CD14-positive monocyte (primary cell): ENCODE results near the gene CHMP1B. TPM values are rescaled to one million over a fixed set of nuclear protein-coding genes. Genes with fewer than 3 reads are reported as not detected.

Experiments used
- DNase-seq, 3 donors: peaks; one replicate each; pipeline ENCODE4 v3.0.0-alpha.2; 2011 to 2022
- H2AFZ ChIP-seq: 2 replicates; pipeline ENCODE4 v1.6.0; 2012; ENCODE audit warnings: mild to moderate bottlenecking, low read depth, low read length, inconsistent platforms; ENCODE audit not compliant: insufficient read depth, poor library complexity, severe bottlenecking
- H3K27ac ChIP-seq, 2 donors: 1 replicate in 1 of 2; 2 replicates in 1 of 2; pipeline ENCODE4 v1.5.1; 2012 to 2013; ENCODE audit warnings: low read length in 2 of 2, control low read depth in 1 of 2, inconsistent platforms in 1 of 2, low read depth in 1 of 2, mild to moderate bottlenecking in 1 of 2
- H3K27me3 ChIP-seq, 2 donors: one replicate each; pipeline versions ENCODE4 v1.6.0 to v1.6.1; 2011 to 2013; ENCODE audit warnings: low read length in 2 of 2; ENCODE audit not compliant: control insufficient read depth in 2 of 2, insufficient read depth in 2 of 2
- H3K36me3 ChIP-seq, 2 donors: replicated peaks in 1 of 2; 1 replicate in 1 of 2; 2 replicates in 1 of 2; pipeline versions ENCODE4 v1.5.1 to v1.6.1; 2012 to 2013; ENCODE audit warnings: low read length in 2 of 2, control low read depth in 1 of 2, inconsistent platforms in 1 of 2, mild to moderate bottlenecking in 1 of 2; ENCODE audit not compliant: insufficient read depth in 2 of 2, control insufficient read depth in 1 of 2
- H3K4me1 ChIP-seq, 2 donors: 1 replicate in 1 of 2; 2 replicates in 1 of 2; pipeline versions ENCODE4 v1.5.1 to v1.6.1; 2012 to 2013; ENCODE audit warnings: low read length in 2 of 2, control low read depth in 1 of 2, inconsistent platforms in 1 of 2, mild to moderate bottlenecking in 1 of 2, moderate library complexity in 1 of 2; ENCODE audit not compliant: insufficient read depth in 2 of 2, control insufficient read depth in 1 of 2
- H3K4me2 ChIP-seq: replicated peaks from 2 replicates; pipeline ENCODE3; 2012; ENCODE audit warnings: low read length, moderate library complexity, mild to moderate bottlenecking; ENCODE audit not compliant: poor library complexity, severe bottlenecking; ENCODE audit errors: extremely low read depth
- H3K4me3 ChIP-seq, 3 experiments: fragments of 200-600 bp in 1 of 3; sonication (generic) in 1 of 3; replicated peaks in 1 of 3; 1 replicate in 2 of 3; 2 replicates in 1 of 3; pipeline ENCODE4 v1.5.1; 2011 to 2013; ENCODE audit warnings: low read length in 3 of 3, mild to moderate bottlenecking in 3 of 3, control low read depth in 2 of 3, low read depth in 2 of 3, inconsistent platforms in 1 of 3, moderate library complexity in 1 of 3
- H3K79me2 ChIP-seq: 2 replicates; pipeline ENCODE4 v1.6.0; 2012; ENCODE audit warnings: mild to moderate bottlenecking, control low read depth, inconsistent platforms, low read length, moderate library complexity; ENCODE audit not compliant: insufficient read depth
- H3K9ac ChIP-seq: 2 replicates; pipeline ENCODE4 v1.6.0; 2017; ENCODE audit warnings: low read length, mild to moderate bottlenecking; ENCODE audit not compliant: insufficient read depth, poor library complexity, severe bottlenecking
- H3K9me3 ChIP-seq, 2 donors: replicated peaks in 1 of 2; 1 replicate in 1 of 2; 2 replicates in 1 of 2; pipeline versions ENCODE4 v1.5.1 to v1.6.1; 2012 to 2013; ENCODE audit warnings: low read length in 2 of 2, control low read depth in 1 of 2; ENCODE audit not compliant: control insufficient read depth in 1 of 2, insufficient read depth in 1 of 2
- H4K20me1 ChIP-seq: 2 replicates; pipeline ENCODE4 v1.6.0; 2012; ENCODE audit warnings: mild to moderate bottlenecking, low read length, control low read depth, moderate library complexity; ENCODE audit not compliant: insufficient read depth
- H3K27ac Mint-ChIP-seq, 7 donors: one replicate each; pipeline ENCODE4 v1.8.0; 2020; ENCODE audit warnings: mild to moderate bottlenecking in 7 of 7, mixed read lengths in 7 of 7, moderate library complexity in 6 of 7, inconsistent platforms in 2 of 7
- H3K27me3 Mint-ChIP-seq, 3 donors: one replicate each; pipeline ENCODE4 v1.8.0; 2021 to 2022; ENCODE audit warnings: low read depth in 3 of 3, mild to moderate bottlenecking in 3 of 3, mixed read lengths in 3 of 3, moderate library complexity in 3 of 3, inconsistent platforms in 1 of 3
- H3K36me3 Mint-ChIP-seq, 2 donors: one replicate each; pipeline ENCODE4 v1.8.0; 2020; ENCODE audit warnings: mixed read lengths in 2 of 2, inconsistent platforms in 1 of 2, mild to moderate bottlenecking in 1 of 2
- H3K4me1 Mint-ChIP-seq: one replicate; pipeline ENCODE4 v1.8.0; 2020; ENCODE audit warnings: mild to moderate bottlenecking, mixed read lengths
- H3K4me3 Mint-ChIP-seq, 2 donors: one replicate each; pipeline ENCODE4 v1.8.0; 2020; ENCODE audit warnings: mild to moderate bottlenecking in 2 of 2, mixed read lengths in 2 of 2, moderate library complexity in 1 of 2
- H3K9me3 Mint-ChIP-seq, 7 donors: one replicate each; pipeline ENCODE4 v1.8.0; 2020 to 2022; ENCODE audit warnings: mixed read lengths in 7 of 7, mild to moderate bottlenecking in 6 of 7, moderate library complexity in 6 of 7, inconsistent platforms in 2 of 7
- CTCF ChIP-seq: fragments of 200-600 bp; IDR thresholded peaks from one replicate; pipeline ENCODE4 v1.8.0; 2022; ENCODE audit warnings: antibody characterized with exemption, mild to moderate bottlenecking
- WGBS: methylation state at CpG from one replicate; pipeline ENCODE4 v1.1.5; 2013; ENCODE audit warnings: missing lambda C conversion rate; ENCODE audit not compliant: insufficient coverage; 5-methylcytosine and 5-hydroxymethylcytosine counted together
- intact Hi-C, 2 donors: fragments of 100-400 bp; cut with micrococcal nuclease; formaldehyde crosslinking; loops; one replicate each; pipeline versions ENCODE4 v1.15.0 to v1.15.1; 2023
- polyA plus RNA-seq, 3 donors: library from polyadenylated mRNA; depleted of rRNA in 1 of 3; unstranded in 2 of 3; stranded (reverse) in 1 of 3; fragments of 300-500 nt in 2 of 3; fragments of >200 nt in 1 of 3; fragmentation: Illumina TruSeq in 2 of 3; gene quantifications; 1 replicate in 2 of 3; 2 replicates in 1 of 3; pipeline ENCODE4 v1.2.3, GENCODE V29; 2012 to 2021

Gene CHMP1B
- polyA plus RNA-seq, 3 donors = 95.2 to 182 (median 105) TPM

GRCh38 chr18:11883153-11883552, 31.9 kb downstream of the CHMP1B start:
- peak overlapping the region in 1 of 3 experiments; percentile 35 for H3K4me3 ChIP-seq
- no peaks in the 10 kb centered on the region for H3K79me2 ChIP-seq
- no peaks in the 10 kb centered on the region for H3K27me3 ChIP-seq
- peak overlapping the region in 1 of 2 donors; percentile 55 for H3K4me3 Mint-ChIP-seq
- no peak overlapping the region for H2AFZ ChIP-seq
- intact Hi-C loops = no loop called here
- H3K4me1 Mint-ChIP-seq = peaks cover 53% of the 10 kb centered on the region
- H3K4me1 ChIP-seq = peaks cover 50 to 56% of the 10 kb centered on the region in 2 donors
- TF ChIP-seq CTCF = no peak
- H3K27ac Mint-ChIP-seq = peak overlapping the region; percentile 90 to 95 (median 94)
- H3K9me3 Mint-ChIP-seq = no peaks in the 10 kb centered on the region
- no peaks in the 10 kb centered on the region for H3K9me3 ChIP-seq
- H4K20me1 ChIP-seq = no peaks in the 10 kb centered on the region
- WGBS = no CpG with 5 or more reads among the region's 1 CpG
- H3K4me2 ChIP-seq = peak overlapping the region; percentile 65
- H3K36me3 Mint-ChIP-seq = peaks cover 37 to 55% of the 10 kb centered on the region in 2 donors
- H3K36me3 ChIP-seq = peaks cover 25 to 35% of the 10 kb centered on the region in 2 donors
- peak overlapping the region; percentile 71 to 86 for H3K27ac ChIP-seq
- peak; percentile 74 to 86 (median 81) for DNase-seq
- peak overlapping the region; percentile 1 for H3K9ac ChIP-seq
- peaks cover 0 to 1% (median 0%) of the 10 kb centered on the region in 3 donors for H3K27me3 Mint-ChIP-seq

GRCh38 chr18:11884396-11885030, 33.3 kb downstream of the CHMP1B start:
- H4K20me1 ChIP-seq = no peaks in the 10 kb centered on the region
- H3K4me2 ChIP-seq = peak overlapping the region; percentile 1
- peak overlapping the region in 1 of 3 experiments; percentile 51 for H3K4me3 ChIP-seq
- H3K4me1 Mint-ChIP-seq = peaks cover 53% of the 10 kb centered on the region
- H3K9ac ChIP-seq = no peak overlapping the region
- intact Hi-C loops = no loop called here
- H2AFZ ChIP-seq = peak overlapping the region; percentile 9
- no peak for TF ChIP-seq CTCF
- peaks cover 0 to 1% (median 0%) of the 10 kb centered on the region in 3 donors for H3K27me3 Mint-ChIP-seq
- peaks cover 50 to 65% of the 10 kb centered on the region in 2 donors for H3K36me3 Mint-ChIP-seq
- no peaks in the 10 kb centered on the region for H3K9me3 ChIP-seq
- no peaks in the 10 kb centered on the region for H3K9me3 Mint-ChIP-seq
- WGBS = 74% methylated on average over 5 of the region's 12 CpGs
- peaks cover 50 to 56% of the 10 kb centered on the region in 2 donors for H3K4me1 ChIP-seq
- peak overlapping the region in 1 of 2 donors; percentile 34 for H3K4me3 Mint-ChIP-seq
- no peaks in the 10 kb centered on the region for H3K79me2 ChIP-seq
- DNase-seq = no peak
- peak overlapping the region; percentile 88 to 95 (median 91) for H3K27ac Mint-ChIP-seq
- H3K27me3 ChIP-seq = no peaks in the 10 kb centered on the region
- H3K27ac ChIP-seq = peak overlapping the region; percentile 81 to 86
- H3K36me3 ChIP-seq = peaks cover 39 to 49% of the 10 kb centered on the region in 2 donors
